GM18870 (cell line): ENCODE measurements around the gene MR1.

ENCODE experiments used
- ATAC-seq: cut with Tn5 transposase; IDR thresholded peaks from one replicate; pipeline ENCODE4 v1.9.1; 2021; ENCODE audit warnings: moderate library complexity; ENCODE audit not compliant: unreplicated experiment

Gene MR1

DNA sequence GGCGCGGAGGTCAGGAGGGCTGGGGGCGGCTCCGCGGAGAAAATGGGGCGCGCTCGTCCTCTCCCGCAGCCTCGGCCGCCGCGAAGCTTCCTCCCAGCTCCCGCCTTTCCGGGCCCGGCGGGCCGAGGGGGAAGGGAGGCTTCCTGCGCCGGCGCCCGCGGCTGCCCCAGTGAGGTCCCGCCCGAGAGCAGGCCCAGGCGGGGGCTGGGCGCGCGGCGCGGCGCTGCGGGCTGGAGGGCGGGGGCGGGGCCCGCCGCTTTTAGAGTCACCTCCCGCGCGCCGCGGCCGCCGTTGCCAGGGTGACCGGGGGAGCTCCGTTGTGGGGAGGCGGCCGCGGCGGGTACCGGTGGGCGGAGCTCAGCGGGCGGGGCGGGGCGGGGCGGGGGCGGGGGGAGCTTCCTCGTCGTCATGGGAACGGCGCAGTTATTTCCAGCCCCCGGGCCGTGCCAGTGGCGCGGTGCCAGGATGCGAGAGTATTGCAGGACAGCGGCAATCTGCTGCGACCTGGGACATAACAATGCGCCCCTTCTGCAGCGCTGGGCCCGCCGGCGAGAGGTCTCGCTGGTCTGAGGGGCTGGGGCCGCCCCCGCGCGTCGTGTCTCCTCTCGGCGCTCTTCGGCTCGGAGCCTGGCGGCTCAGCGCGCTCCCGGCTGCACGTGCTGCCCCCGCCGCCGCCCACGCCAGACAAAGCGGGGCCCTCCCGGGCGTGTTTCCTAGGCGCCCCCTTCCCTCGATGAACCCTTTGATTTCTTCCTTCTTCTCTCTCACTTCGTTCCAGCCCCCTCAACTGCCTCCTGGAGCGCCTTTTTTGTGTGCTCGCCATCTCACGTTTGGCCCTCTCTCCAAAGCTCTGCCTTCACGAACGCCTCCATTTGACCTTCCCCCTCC lies 71.6 kb downstream of the MR1 start:
- no peak for ATAC-seq

DNA sequence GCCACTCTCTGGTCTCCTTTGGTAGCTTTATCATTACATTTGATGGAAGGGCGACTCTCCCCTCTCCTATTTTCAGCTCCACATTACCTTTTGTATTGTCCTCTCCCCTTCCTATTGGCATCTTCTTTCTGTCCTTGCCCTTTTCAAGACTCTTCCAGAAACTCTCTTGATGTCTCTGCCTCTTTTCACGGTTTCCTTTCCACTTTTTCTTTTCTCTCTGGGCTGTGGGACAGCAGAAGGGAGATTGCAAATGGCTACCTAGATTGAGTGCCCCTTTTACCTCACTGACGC lies 72.2 kb downstream of the MR1 start:
- ATAC-seq, result no peak

DNA sequence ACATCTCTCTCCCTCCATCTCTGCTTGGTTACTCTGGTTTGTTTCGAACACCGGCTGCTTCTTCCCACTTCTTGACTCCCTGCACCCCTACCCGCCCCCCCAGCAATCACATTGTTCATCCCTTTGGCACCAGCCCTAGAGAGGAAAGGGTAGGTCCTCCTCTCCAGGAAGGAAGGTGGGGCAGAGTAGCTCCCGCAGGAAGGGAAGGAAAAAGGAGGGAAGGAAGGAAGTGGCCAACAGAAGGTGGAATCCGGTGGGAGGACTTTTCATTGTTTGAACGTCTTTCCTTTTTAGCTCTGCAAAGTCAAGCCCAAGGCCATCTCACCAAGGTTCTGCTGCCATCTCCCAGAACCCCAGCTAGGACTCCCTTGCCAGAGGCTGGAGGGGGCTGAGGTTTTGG lies 72.7 kb downstream of the MR1 start:
- no peak for ATAC-seq

DNA sequence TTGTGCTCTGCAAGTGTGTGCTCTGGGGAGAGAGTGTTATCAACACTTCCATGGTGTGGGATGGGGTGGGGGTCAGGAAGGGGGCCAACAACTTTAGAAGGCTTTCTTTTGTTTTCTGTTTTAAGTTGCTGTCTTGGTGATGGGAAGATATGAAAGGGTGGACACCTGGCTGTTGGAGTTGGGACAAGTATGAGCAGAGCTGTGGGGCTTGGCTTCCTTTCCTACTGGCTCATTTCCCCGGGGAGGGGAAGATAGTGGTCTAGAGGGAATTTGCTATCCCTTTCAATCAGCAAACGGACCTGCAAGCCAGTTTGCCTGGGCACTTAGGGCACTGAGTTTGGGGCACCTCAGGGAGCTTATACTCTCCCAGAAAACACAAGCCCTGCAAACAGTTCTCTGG lies 73.9 kb downstream of the MR1 start:
- ATAC-seq, result no peak

DNA sequence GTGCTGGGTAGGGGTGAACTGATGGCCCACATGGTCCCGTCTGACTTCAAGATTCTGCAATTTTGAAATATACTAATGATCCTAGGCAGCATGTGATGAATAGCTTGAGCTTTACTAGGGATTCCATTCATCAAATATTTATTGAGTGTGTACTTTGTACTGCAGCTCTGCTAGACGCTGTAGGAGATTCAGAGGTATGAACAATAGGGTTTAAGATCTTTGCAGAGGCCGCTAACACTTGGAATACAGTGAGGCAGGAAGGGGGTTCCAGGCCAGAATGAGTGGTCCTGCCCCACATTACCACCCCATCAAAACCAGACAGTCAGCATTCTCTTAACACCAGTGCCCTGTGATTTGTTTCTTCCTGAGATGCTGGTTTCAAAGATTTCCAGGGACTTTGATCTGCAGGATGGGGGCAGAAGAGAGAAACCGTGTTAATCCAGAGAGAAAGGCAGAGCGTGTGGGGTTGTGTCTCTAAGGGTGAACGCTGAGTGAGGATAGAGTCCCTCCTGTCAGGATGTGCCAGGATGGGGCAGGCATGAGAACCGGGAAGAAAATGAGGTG lies 74.6 kb downstream of the MR1 start:
- no peak for ATAC-seq

DNA sequence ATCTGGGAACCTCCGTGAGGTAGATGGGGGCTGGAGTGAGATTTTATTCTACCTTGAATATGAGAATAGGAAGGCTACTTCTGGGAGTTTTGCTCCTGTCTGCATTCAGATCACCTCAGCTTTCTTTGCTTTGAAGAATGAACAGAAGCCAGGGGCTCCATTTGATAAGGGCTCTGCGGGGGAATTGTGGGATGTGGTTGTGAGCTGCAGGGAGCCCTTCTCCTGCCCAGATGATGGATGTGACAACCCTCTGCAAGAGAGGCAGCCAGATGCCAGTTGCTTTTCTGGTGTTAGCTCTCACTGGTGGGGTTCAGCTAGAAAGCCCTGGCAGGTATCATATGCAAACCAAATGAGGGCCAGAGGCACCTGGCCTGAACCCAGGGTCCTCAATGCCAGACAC lies 76.2 kb downstream of the MR1 start:
- ATAC-seq, result no peak
